ENCODE results near the gene ACBD4. TPM values are rescaled to one million over a fixed set of nuclear protein-coding genes. Genes with fewer than 3 reads are reported as not detected.

ACBD4 gene
- total RNA-seq, 2 donors from 2014 or later, result 13.0 to 16.6 TPM

- DNase-seq, result no peak
Observed at GRCh38 chr17:45108595-45109521, 26.6 kb upstream of the ACBD4 start.

GRCh38 chr17:45110676-45111611 is 24.5 kb upstream of the ACBD4 start:
- H3K9ac ChIP-seq (ENCODE audit: low read depth in 2 of 2, low read length in 2 of 2), result no peak overlapping the region
- no peak overlapping the region for H3K27ac ChIP-seq
- H3K36me3 ChIP-seq, result no peaks in the 10 kb centered on the region
- no peak for TF ChIP-seq CTCF (IDR thresholded peaks at IDR 0.05)
- no peaks in the 10 kb centered on the region for H3K4me1 ChIP-seq
- intact Hi-C loops (cut with DNase I), result no loop called here
- no peaks in the 10 kb centered on the region for H3K9me3 ChIP-seq
- H3K27me3 ChIP-seq, result no peaks in the 10 kb centered on the region
- no peak for DNase-seq
- H3K4me3 ChIP-seq, result no peak overlapping the region

More at GRCh38 chr17:45108595-45109521, 26.6 kb upstream of the ACBD4 start:
- Histone ChIP-seq H3K27ac (no peak overlapping the region), H3K4me3 (no peak overlapping the region), H3K4me1 (no peaks in the 10 kb centered on the region), H3K36me3 (peaks cover 16% of the 10 kb centered on the region), H3K9me3 (no peaks in the 10 kb centered on the region), H3K27me3 (no peaks in the 10 kb centered on the region), H3K9ac (ENCODE audit: low read depth in 2 of 2, low read length in 2 of 2) (peak overlapping the region in 1 of 2 donors; percentile 12)
- no peak for TF ChIP-seq CTCF (IDR thresholded peaks at IDR 0.05)
- intact Hi-C loops (cut with DNase I), result no loop called here

DNA sequence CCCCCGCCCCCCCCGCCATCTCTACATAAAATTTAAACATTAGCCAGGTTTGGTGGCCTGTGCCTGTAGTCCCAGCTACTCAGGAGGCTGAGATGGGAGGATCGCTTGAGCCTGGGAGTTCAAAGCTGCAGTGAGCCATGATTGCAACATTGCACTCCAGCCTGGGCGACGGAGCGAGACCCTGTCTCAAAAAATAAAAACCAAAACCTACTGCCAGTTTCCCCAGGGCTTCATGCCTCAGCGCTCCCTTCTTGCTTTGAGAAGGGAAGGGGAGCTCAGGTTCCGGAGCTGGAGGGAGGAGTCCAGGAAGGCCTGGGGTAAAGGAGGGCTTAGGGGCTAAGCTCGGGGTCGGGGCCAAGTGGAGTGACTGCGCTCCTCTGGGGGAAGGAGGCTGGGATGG is 23.6 kb upstream of the ACBD4 start:
- no peaks in the 10 kb centered on the region for H3K36me3 ChIP-seq
- no peak for TF ChIP-seq CTCF (IDR thresholded peaks at IDR 0.05)
- no peaks in the 10 kb centered on the region for H3K27me3 ChIP-seq
- H3K9me3 ChIP-seq, result no peaks in the 10 kb centered on the region
- H3K9ac ChIP-seq (ENCODE audit: low read depth in 2 of 2, low read length in 2 of 2), result no peak overlapping the region
- H3K4me1 ChIP-seq, result no peaks in the 10 kb centered on the region
- H3K4me3 ChIP-seq, result no peak overlapping the region
- no peak overlapping the region for H3K27ac ChIP-seq
- no peak for DNase-seq
- intact Hi-C loops (cut with DNase I), result no loop called here

GRCh38 chr17:45112559-45113423 is 22.7 kb upstream of the ACBD4 start:
- H3K4me1 ChIP-seq, result no peaks in the 10 kb centered on the region
- no peak overlapping the region for H3K9ac ChIP-seq (ENCODE audit: low read depth in 2 of 2, low read length in 2 of 2)
- no peaks in the 10 kb centered on the region for H3K9me3 ChIP-seq
- H3K27me3 ChIP-seq, result no peaks in the 10 kb centered on the region
- no peak overlapping the region for H3K27ac ChIP-seq
- TF ChIP-seq CTCF (IDR thresholded peaks at IDR 0.05), result no peak
- DNase-seq, result no peak
- intact Hi-C loops (cut with DNase I), result no loop called here
- no peak overlapping the region for H3K4me3 ChIP-seq
- H3K36me3 ChIP-seq, result no peaks in the 10 kb centered on the region

GRCh38 chr17:45113424-45113754 is 22.1 kb upstream of the ACBD4 start:
- Histone ChIP-seq H3K27me3 (no peaks in the 10 kb centered on the region), H3K4me3 (no peak overlapping the region), H3K4me1 (no peaks in the 10 kb centered on the region), H3K9ac (ENCODE audit: low read depth in 2 of 2, low read length in 2 of 2) (no peak overlapping the region), H3K9me3 (no peaks in the 10 kb centered on the region), H3K27ac (no peak overlapping the region), H3K36me3 (no peaks in the 10 kb centered on the region)
- no peak for DNase-seq
- no peak for TF ChIP-seq CTCF (IDR thresholded peaks at IDR 0.05)
- intact Hi-C loops (cut with DNase I), result no loop called here
